ENCODE data around the gene HIVEP2. TPM values are rescaled to one million over a fixed set of nuclear protein-coding genes. Genes with fewer than 3 reads are reported as not detected.

The HIVEP2 gene
- total and polyA plus RNA-seq, 2 of the 4 experiments (the other 2 are of a cell fraction), result 4.3 to 11.3 TPM

DNA sequence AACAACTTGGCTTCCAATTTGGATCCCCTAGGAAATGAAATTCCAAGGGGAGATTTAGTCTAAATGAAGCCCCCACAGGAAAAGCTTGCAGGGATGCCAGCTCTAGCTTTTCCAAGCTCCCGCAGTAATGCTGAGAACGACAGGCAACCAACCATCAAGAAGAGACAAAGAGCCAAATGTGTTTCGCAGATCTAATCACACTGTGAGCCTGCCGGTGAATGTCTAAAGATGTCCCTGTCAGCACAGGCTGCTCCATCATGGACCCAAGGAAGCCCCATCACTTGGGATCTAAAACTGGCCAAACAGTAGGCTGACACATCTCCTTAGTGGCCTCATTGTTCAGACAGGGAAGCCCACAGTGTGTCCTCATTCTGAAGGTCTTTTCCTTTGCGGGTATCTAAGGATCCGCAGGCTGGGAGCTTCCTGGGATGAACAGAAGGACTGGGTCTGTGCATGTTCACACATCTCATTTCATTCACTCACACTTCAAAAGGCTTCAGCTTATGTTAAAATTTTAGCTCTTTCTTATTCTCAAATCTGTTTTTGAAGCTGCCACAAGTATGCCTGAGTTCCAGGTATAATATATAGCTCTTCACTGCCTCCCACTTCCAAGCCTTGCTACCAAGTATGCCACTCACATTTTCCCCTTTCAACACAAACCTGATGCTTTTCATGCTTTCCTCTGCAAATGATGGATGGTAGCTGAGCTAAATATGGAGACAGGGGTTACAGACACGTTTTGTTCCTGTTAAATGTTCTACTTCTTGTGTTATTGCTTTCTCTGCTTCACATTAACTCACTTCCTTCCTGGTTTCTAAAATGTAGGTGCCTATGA, 229.8 kb downstream of the HIVEP2 start:
- Histone ChIP-seq H4K91ac (ENCODE audit: insufficient read depth, low read depth, low read length) (no peak overlapping the region), H2AFZ (replicated peaks; ENCODE audit: low read length, poor library complexity) (no peak overlapping the region), H3K14ac (replicated peaks; ENCODE audit: low read depth, low read length) (no peak overlapping the region), H3K9me1 (ENCODE audit: insufficient read depth, low read length) (no peaks in the 10 kb centered on the region), H3K4me2 (ENCODE audit: low read depth, low read length) (no peak overlapping the region), H3K4me1 (ENCODE audit: control insufficient read depth, insufficient read depth, low read length) (no peaks in the 10 kb centered on the region), H2BK120ac (ENCODE audit: low read depth, low read length) (no peak overlapping the region), H4K8ac (ENCODE audit: low read depth in 2 of 2, low read length in 2 of 2) (no peak overlapping the region), H3K23ac (ENCODE audit: low read depth, low read length) (no peak overlapping the region), H3K4ac (ENCODE audit: low read depth, low read length) (no peak overlapping the region), H3K27ac (ENCODE audit: insufficient read depth, low read length) (no peak overlapping the region), H3K56ac (ENCODE audit: extremely low read depth, insufficient read depth, low read length) (no peak overlapping the region), H3K9ac (ENCODE audit: low read depth, low read length) (no peak overlapping the region), H4K20me1 (ENCODE audit: insufficient read depth, low read length) (no peaks in the 10 kb centered on the region), H3K27me3 (ENCODE audit: control insufficient read depth, insufficient read depth, low read length) (peaks cover 11% of the 10 kb centered on the region), H3K79me1 (ENCODE audit: low read depth in 1 of 2, low read length in 2 of 2) (no peaks in the 10 kb centered on the region), H3K36me3 (ENCODE audit: control insufficient read depth, insufficient read depth, low read length) (no peaks in the 10 kb centered on the region), H3K18ac (ENCODE audit: low read depth, low read length) (no peak overlapping the region), H2BK20ac (ENCODE audit: low read depth, low read length) (no peak overlapping the region), H3K4me3 (ENCODE audit: insufficient read depth, low read depth, low read length) (no peak overlapping the region), H2AK5ac (ENCODE audit: low read depth, low read length) (no peak overlapping the region), H4K5ac (ENCODE audit: low read depth, low read length) (no peak overlapping the region), H2AK9ac (replicated peaks; ENCODE audit: low read depth, low read length, poor library complexity) (no peak overlapping the region), H2BK15ac (ENCODE audit: low read depth, low read length) (no peak overlapping the region), H2BK5ac (ENCODE audit: low read depth, low read length, poor library complexity, severe bottlenecking) (no peak overlapping the region), H3K9me3 (ENCODE audit: control insufficient read depth, insufficient read depth, low read length) (peaks cover 5% of the 10 kb centered on the region; the same call in 1 of the 2 replicates)
- in situ Hi-C loops (cut with MboI; ENCODE audit: low sequenced_read_pairs), result no loop called here
- dilution Hi-C loops (cut with HindIII; ENCODE audit: low sequenced_read_pairs, unreplicated experiment), result no loop called here
- BruUV-seq (replicated peaks), result no TSS peak
- 64% methylated on average over 3 of the region's 7 CpGs; no CpG with 5 or more reads in 1 of the 2 experiments for WGBS, 2 experiments (ENCODE audit: extremely low coverage in 2 of 2, insufficient read length in 1 of 2)
- ChIA-PET POLR2A (ENCODE audit: unreplicated experiment) (interaction anchor here (0.6 kb wide), 1 partner anchor 714 kb away, joined by 3 read pairs; no protein-coding TSS in a partner anchor), CTCF (no interaction called here)
- DNase-seq (no peak), ATAC-seq (ENCODE audit: low read depth) (no peak)
- intact Hi-C loops (cut with micrococcal nuclease), result no loop called here
- TF ChIP-seq RFX5 (IDR thresholded peaks at IDR 0.05; ENCODE audit: low read depth, low read length), result no peak
- no peak for TF ChIP-seq BHLHE40 (IDR thresholded peaks at IDR 0.05; ENCODE audit: low read depth, low read length)
- TF ChIP-seq MXI1 (IDR thresholded peaks at IDR 0.05; ENCODE audit: borderline replicate concordance, low read depth, low read length), result no peak
- no peak for TF ChIP-seq CTCF (conservative IDR thresholded peaks at IDR 0.05; ENCODE audit: low read depth, low read length)
- TF ChIP-seq RAD21 (IDR thresholded peaks at IDR 0.05; ENCODE audit: low read length), result no peak
- no peak for TF ChIP-seq MAZ (IDR thresholded peaks at IDR 0.05; ENCODE audit: borderline replicate concordance, low read depth, low read length)
- TF ChIP-seq CHD1 (IDR thresholded peaks at IDR 0.05; ENCODE audit: low read depth, low read length), result no peak
- TF ChIP-seq NFE2L2 (IDR thresholded peaks at IDR 0.05; ENCODE audit: low read depth, low read length), result no peak
- TF ChIP-seq MAFK (IDR thresholded peaks at IDR 0.05; ENCODE audit: low read depth, low read length), result no peak
- no peak for TF ChIP-seq USF2 (IDR thresholded peaks at IDR 0.05; ENCODE audit: low read depth, low read length)
- TF ChIP-seq FOS (IDR thresholded peaks at IDR 0.05; ENCODE audit: low read depth, low read length), result no peak
- no peak for TF ChIP-seq POLR2A (IDR thresholded peaks at IDR 0.05; ENCODE audit: low read depth, low read length)
- TF ChIP-seq, protein P1, sequence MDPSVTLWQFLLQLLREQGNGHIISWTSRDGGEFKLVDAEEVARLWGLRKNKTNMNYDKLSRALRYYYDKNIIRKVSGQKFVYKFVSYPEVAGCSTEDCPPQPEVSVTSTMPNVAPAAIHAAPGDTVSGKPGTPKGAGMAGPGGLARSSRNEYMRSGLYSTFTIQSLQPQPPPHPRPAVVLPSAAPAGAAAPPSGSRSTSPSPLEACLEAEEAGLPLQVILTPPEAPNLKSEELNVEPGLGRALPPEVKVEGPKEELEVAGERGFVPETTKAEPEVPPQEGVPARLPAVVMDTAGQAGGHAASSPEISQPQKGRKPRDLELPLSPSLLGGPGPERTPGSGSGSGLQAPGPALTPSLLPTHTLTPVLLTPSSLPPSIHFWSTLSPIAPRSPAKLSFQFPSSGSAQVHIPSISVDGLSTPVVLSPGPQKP (IDR thresholded peaks at IDR 0.05; ENCODE audit: borderline replicate concordance, low read depth, low read length), result no peak
- TF ChIP-seq SMC3 (IDR thresholded peaks at IDR 0.05; ENCODE audit: low read depth, low read length), result no peak
- TF ChIP-seq CEBPB (IDR thresholded peaks at IDR 0.05; ENCODE audit: low read depth, low read length), result no peak
